A549 (cell line): ENCODE results near the gene ZNF879. TPM values are rescaled to one million over a fixed set of nuclear protein-coding genes. Genes with fewer than 3 reads are reported as not detected.

ENCODE experiments used
- CHD2 ChIP-seq: fragments of 150-350 bp; IDR thresholded peaks from 2 replicates; pipeline ENCODE4 v1.6.1; 2014; ENCODE audit warnings: low read length; ENCODE audit not compliant: partially characterized antibody
- JUN ChIP-seq, 2 experiments: fragments of >200 bp; sonication (Bioruptor Twin); formaldehyde crosslinking; IDR thresholded peaks; 2 replicates in 1 of 2; 3 replicates in 1 of 2; pipeline ENCODE4 v1.6.1; 2016 to 2017
- MAFK ChIP-seq: fragments of 450-650 bp; IDR thresholded peaks from 2 replicates; pipeline ENCODE4 v1.6.1; 2014; ENCODE audit not compliant: partially characterized antibody
- NR3C1 ChIP-seq: fragments of >200 bp; sonication (Bioruptor Twin); formaldehyde crosslinking; IDR thresholded peaks from 3 replicates; pipeline ENCODE4 v1.6.1; 2017
- RCOR1 ChIP-seq: fragments of 150-350 bp; IDR thresholded peaks from 2 replicates; pipeline ENCODE4 v1.6.1; 2014; ENCODE audit warnings: antibody characterized with exemption, low read length, low read depth
- RNF2 ChIP-seq: fragments of 200-600 bp; sonication (generic); IDR thresholded peaks from 2 replicates; pipeline ENCODE4 v1.6.1; 2016; ENCODE audit warnings: low read depth, mild to moderate bottlenecking, antibody characterized with exemption, moderate library complexity, borderline replicate concordance
- polyA plus RNA-seq, 4 experiments: library from polyadenylated mRNA; depleted of rRNA in 3 of 4; stranded (reverse); fragments of >200 nt; fragmentation: RNase III in 1 of 4; extraction: RNeasy Plus Mini Kit Qiagen cat#74134 plus additional on column Dnase treatment in 1 of 4; gene quantifications; 2 replicates in 3 of 4; 3 replicates in 1 of 4; pipeline ENCODE4 v1.2.3, GENCODE V29; 2011 to 2017
- TF ChIP-seq, protein P1 (sequence below): IDR thresholded peaks from 2 replicates; pipeline ENCODE4 v1.6.1; 2012; ENCODE audit warnings: low read depth, borderline replicate concordance

The ZNF879 gene
- polyA plus RNA-seq, 2 of the 4 experiments (the other 2 are of a cell fraction) = 1.3 to 1.4 TPM

DNA sequence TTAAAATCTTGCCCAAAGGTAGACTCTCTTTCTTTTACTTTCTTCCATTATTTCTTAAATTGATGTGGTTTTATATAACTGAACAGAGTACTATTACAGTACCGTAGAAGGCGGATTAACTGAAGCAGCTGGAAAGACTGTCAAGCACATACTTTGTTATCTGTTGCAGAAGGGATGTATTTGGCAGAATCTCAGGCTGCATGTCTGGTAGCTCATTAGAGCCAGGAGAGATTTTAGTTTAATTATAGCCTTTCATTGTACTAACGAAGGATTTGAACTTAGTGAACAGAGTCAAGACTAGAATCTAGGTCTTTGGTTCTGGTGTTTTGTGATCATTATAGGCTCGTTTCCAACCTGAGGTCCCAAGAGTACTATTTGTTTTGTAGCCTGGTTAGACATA is 57.1 kb downstream of the ZNF879 start (continued):
- TF ChIP-seq, protein P1, sequence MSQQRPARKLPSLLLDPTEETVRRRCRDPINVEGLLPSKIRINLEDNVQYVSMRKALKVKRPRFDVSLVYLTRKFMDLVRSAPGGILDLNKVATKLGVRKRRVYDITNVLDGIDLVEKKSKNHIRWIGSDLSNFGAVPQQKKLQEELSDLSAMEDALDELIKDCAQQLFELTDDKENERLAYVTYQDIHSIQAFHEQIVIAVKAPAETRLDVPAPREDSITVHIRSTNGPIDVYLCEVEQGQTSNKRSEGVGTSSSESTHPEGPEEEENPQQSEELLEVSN = no peak
- TF ChIP-seq JUN (IDR thresholded peaks at IDR 0.05) = no peak
- no peak for TF ChIP-seq MAFK
- no peak for TF ChIP-seq RNF2
- TF ChIP-seq CHD2 = no peak
- TF ChIP-seq RCOR1 = no peak
- no peak for TF ChIP-seq NR3C1

Other genes with a start within 250 kb of the ZNF879 start
- 10.3 TPM in 2 replicates for gene ZNF354B, start 163.9 kb upstream of the ZNF879 start, polyA plus RNA-seq (2011; rRNA removed)
- gene ZNF354B, start 163.9 kb upstream of the ZNF879 start, polyA plus RNA-seq (2017; fragmentation: RNase III; extraction: RNeasy Plus Mini Kit Qiagen cat#74134 plus additional on column Dnase treatment) = 6.7 to 7.9 TPM (median 7.5 TPM) in 3 replicates
- gene ZFP2, start 127.9 kb upstream of the ZNF879 start, polyA plus RNA-seq (2011; rRNA removed) = 0.05 and 0.10 TPM in 2 replicates
- 0.04 to 0.05 TPM (median 0.04 TPM) in 3 replicates for gene ZFP2, start 127.9 kb upstream of the ZNF879 start, polyA plus RNA-seq (2017; fragmentation: RNase III; extraction: RNeasy Plus Mini Kit Qiagen cat#74134 plus additional on column Dnase treatment)
- gene ZNF454, start 82.6 kb upstream of the ZNF879 start, polyA plus RNA-seq (2011; rRNA removed) = not detected in 2 replicates
- gene ZNF454, start 82.6 kb upstream of the ZNF879 start, polyA plus RNA-seq (2017; fragmentation: RNase III; extraction: RNeasy Plus Mini Kit Qiagen cat#74134 plus additional on column Dnase treatment) = not detected in 3 replicates
- gene GRM6, start 28.5 kb upstream of the ZNF879 start, polyA plus RNA-seq (2011; rRNA removed) = not detected in 2 replicates
- gene GRM6, start 28.5 kb upstream of the ZNF879 start, polyA plus RNA-seq (2017; fragmentation: RNase III; extraction: RNeasy Plus Mini Kit Qiagen cat#74134 plus additional on column Dnase treatment) = not detected in 3 replicates
- 2.3 TPM in 2 replicates for gene ZNF354C, start 36.6 kb downstream of the ZNF879 start, polyA plus RNA-seq (2011; rRNA removed)
- gene ZNF354C, start 36.6 kb downstream of the ZNF879 start, polyA plus RNA-seq (2017; fragmentation: RNase III; extraction: RNeasy Plus Mini Kit Qiagen cat#74134 plus additional on column Dnase treatment) = 1.5 to 1.8 TPM (median 1.7 TPM) in 3 replicates